Liver (tissue), 9 donors: ENCODE results near the gene IKZF1. TPM values are rescaled to one million over a fixed set of nuclear protein-coding genes. Genes with fewer than 3 reads are reported as not detected.

Source experiments
- DNase-seq: peaks from one replicate; pipeline ENCODE4 v3.0.0-alpha.2; 2017; ENCODE audit warnings: low spot score
- H3K27ac ChIP-seq, 2 donors: one replicate each; pipeline ENCODE4 v1.7.0; 2013; ENCODE audit warnings: inconsistent platforms in 2 of 2, low read length in 2 of 2, control low read depth in 1 of 2, low read depth in 1 of 2, mild to moderate bottlenecking in 1 of 2
- H3K27me3 ChIP-seq, 4 donors: one replicate each; pipeline versions ENCODE4 v1.6.1 to v1.7.0; 2013; ENCODE audit warnings: low read length in 3 of 4, inconsistent platforms in 1 of 4, mild to moderate bottlenecking in 1 of 4, moderate library complexity in 1 of 4; ENCODE audit not compliant: control insufficient read depth in 4 of 4, insufficient read depth in 4 of 4
- H3K36me3 ChIP-seq, 4 donors: one replicate each; pipeline versions ENCODE4 v1.6.1 to v1.7.0; 2013; ENCODE audit warnings: low read length in 3 of 4, mild to moderate bottlenecking in 3 of 4, low read depth in 1 of 4, moderate library complexity in 1 of 4; ENCODE audit not compliant: control insufficient read depth in 4 of 4, insufficient read depth in 3 of 4
- H3K4me1 ChIP-seq, 4 donors: one replicate each; pipeline versions ENCODE4 v1.6.1 to v1.7.0; 2013; ENCODE audit warnings: low read length in 3 of 4, mild to moderate bottlenecking in 3 of 4, moderate library complexity in 1 of 4; ENCODE audit not compliant: control insufficient read depth in 4 of 4, insufficient read depth in 4 of 4
- H3K4me3 ChIP-seq, 3 donors: one replicate each; pipeline versions ENCODE4 v1.6.1 to v1.7.0; 2013; ENCODE audit warnings: low read length in 3 of 3, control low read depth in 1 of 3, low read depth in 1 of 3, mild to moderate bottlenecking in 1 of 3
- H3K9ac ChIP-seq, 2 donors: one replicate each; pipeline ENCODE4 v1.7.0; 2013; ENCODE audit warnings: low read length in 2 of 2, mild to moderate bottlenecking in 2 of 2, moderate library complexity in 2 of 2, control low read depth in 1 of 2, low read depth in 1 of 2
- H3K9me3 ChIP-seq, 4 donors: one replicate each; pipeline versions ENCODE4 v1.6.1 to v1.7.0; 2013; ENCODE audit warnings: low read length in 3 of 4; ENCODE audit not compliant: control insufficient read depth in 4 of 4
- EGR1 ChIP-seq, 2 donors: IDR thresholded peaks; 2 replicates each; pipeline ENCODE4 v1.6.1; 2016 to 2018; ENCODE audit warnings: antibody characterized with exemption in 2 of 2, low read depth in 2 of 2
- FOXA1 ChIP-seq: IDR thresholded peaks from 2 replicates; pipeline ENCODE4 v1.6.1; 2016; ENCODE audit warnings: antibody characterized with exemption
- FOXA2 ChIP-seq: IDR thresholded peaks from 2 replicates; pipeline ENCODE4 v1.6.1; 2016; ENCODE audit warnings: antibody characterized with exemption
- GABPA ChIP-seq, 2 donors: IDR thresholded peaks in 1 of 2; conservative IDR thresholded peaks in 1 of 2; 2 replicates each; pipeline ENCODE4 v1.6.1; 2016; ENCODE audit warnings: antibody characterized with exemption in 2 of 2, mild to moderate bottlenecking in 1 of 2, moderate library complexity in 1 of 2
- HNF4A ChIP-seq, 2 donors: conservative IDR thresholded peaks; 2 replicates each; pipeline ENCODE4 v1.6.1; 2016; ENCODE audit warnings: antibody characterized with exemption in 2 of 2, mild to moderate bottlenecking in 2 of 2
- HNF4G ChIP-seq: IDR thresholded peaks from 2 replicates; pipeline ENCODE4 v1.6.1; 2016; ENCODE audit warnings: antibody characterized with exemption
- JUND ChIP-seq, 2 donors: IDR thresholded peaks; 2 replicates each; pipeline ENCODE4 v1.6.1; 2016; ENCODE audit warnings: antibody characterized with exemption in 2 of 2
- NR2F2 ChIP-seq: IDR thresholded peaks from 2 replicates; pipeline ENCODE4 v1.6.1; 2016; ENCODE audit warnings: antibody characterized with exemption
- RAD21 ChIP-seq, 2 donors: IDR thresholded peaks; 2 replicates each; pipeline ENCODE4 v1.6.1; 2016; ENCODE audit warnings: antibody characterized with exemption in 2 of 2, mild to moderate bottlenecking in 2 of 2
- RXRA ChIP-seq, 2 donors: IDR thresholded peaks; 2 replicates each; pipeline ENCODE4 v1.6.1; 2017 to 2018; ENCODE audit warnings: antibody characterized with exemption in 2 of 2, mild to moderate bottlenecking in 1 of 2
- SP1 ChIP-seq: IDR thresholded peaks from 2 replicates; pipeline ENCODE4 v1.6.1; 2018; ENCODE audit warnings: antibody characterized with exemption, mild to moderate bottlenecking
- TAF1 ChIP-seq: conservative IDR thresholded peaks from 2 replicates; pipeline ENCODE4 v1.6.1; 2016; ENCODE audit warnings: antibody characterized with exemption, mild to moderate bottlenecking
- YY1 ChIP-seq: IDR thresholded peaks from 2 replicates; pipeline ENCODE4 v1.6.1; 2016; ENCODE audit warnings: antibody characterized with exemption, mild to moderate bottlenecking
- WGBS: extraction: QIAGEN DNeasy Blood & Tissue Kit; methylation state at CpG from one replicate; pipeline ENCODE4 v1.1.7; 2013; 5-methylcytosine and 5-hydroxymethylcytosine counted together
- polyA plus RNA-seq, 2 donors: library from polyadenylated mRNA; stranded (reverse) in 1 of 2; unstranded in 1 of 2; fragments of 200-250 nt in 1 of 2; fragments of >200 nt in 1 of 2; fragmentation: Nextera tagmentation in 1 of 2; extraction: Ambion mirVana in 1 of 2; gene quantifications; one replicate each; pipeline versions ENCODE4 v1.2.1 to v1.2.3, GENCODE V29; 2013 to 2015
- total RNA-seq, 2 donors: library from RNA; depleted of rRNA; stranded (reverse); fragments of >200 nt; gene quantifications; one replicate each; pipeline ENCODE4 v1.2.3, GENCODE V29; 2014
- TF ChIP-seq, protein P1 (sequence below): IDR thresholded peaks from 2 replicates; pipeline ENCODE4 v1.6.1; 2016; ENCODE audit warnings: antibody characterized with exemption
- TF ChIP-seq, protein P2 (sequence below): IDR thresholded peaks from 2 replicates; pipeline ENCODE4 v1.6.1; 2016; ENCODE audit warnings: antibody characterized with exemption
- TF ChIP-seq, protein P3 (sequence below): IDR thresholded peaks from 2 replicates; pipeline ENCODE4 v1.6.1; 2016; ENCODE audit warnings: antibody characterized with exemption, mild to moderate bottlenecking
- TF ChIP-seq, protein P4 (sequence below): IDR thresholded peaks from 2 replicates; pipeline ENCODE4 v1.6.1; 2016; ENCODE audit warnings: antibody characterized with exemption
- TF ChIP-seq, protein P5 (sequence below): fragments of 150-350 bp; IDR thresholded peaks from 2 replicates; pipeline ENCODE4 v1.5.1; 2017; ENCODE audit warnings: improper control_type of control experiment, low read depth, low read length; ENCODE audit not compliant: missing input control
- donor health status: healthy.
- donor health status: healthy.
- donor health status: healthy.
- donor health status: healthy.
- donor health status: healthy.

The IKZF1 gene
- total and polyA plus RNA-seq, 4 donors, result 1.6 to 43.5 (median 6.2) TPM

DNA sequence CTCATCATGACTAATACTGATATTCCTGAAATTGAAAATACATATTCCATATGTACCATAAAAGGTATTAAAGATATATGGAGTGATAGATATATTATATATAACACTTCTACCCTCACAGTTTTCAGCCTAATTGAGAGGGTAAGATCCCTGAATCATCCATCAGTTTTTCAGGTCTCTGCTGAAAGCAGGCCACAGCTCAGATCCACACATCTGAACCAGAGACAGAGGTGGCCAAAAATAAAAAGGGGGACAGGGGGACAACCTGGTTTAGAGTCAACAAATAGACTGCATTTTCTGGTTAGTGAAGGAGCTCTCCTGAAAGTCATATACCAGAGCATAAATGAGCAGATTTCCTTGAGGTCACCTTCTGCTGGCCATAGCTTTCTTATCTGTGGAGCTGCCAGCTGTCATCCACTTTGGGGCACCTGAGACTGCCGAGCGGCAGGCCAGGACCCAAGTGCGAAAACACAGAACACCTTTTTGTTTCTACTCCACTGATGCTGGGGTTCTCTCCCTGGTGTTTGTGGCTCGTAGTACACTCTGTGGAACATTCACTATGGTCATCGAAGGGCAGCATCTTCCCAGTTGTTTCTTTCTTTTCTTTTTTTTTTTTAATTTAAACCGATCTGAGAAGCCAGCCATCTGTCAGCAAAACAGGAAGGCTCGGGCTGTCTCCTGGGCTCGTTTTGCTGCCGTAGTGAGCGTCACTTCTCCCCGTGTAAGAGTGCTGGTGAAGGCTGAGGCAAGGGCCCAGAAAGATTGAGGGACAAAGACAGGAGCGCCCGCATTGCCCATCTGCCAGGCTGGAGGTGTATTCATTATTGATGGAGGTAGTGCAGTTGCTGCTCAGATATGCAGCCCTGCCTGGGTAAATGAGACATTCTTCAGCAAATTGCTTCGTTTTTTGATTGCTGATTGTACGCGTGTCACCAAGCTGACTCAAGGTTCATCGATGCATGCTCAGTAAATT lies 13.5 kb downstream of the IKZF1 start:
- TF ChIP-seq HNF4G, result no peak
- TF ChIP-seq JUND (IDR thresholded peaks at IDR 0.05), result no peak
- no peak for TF ChIP-seq RAD21 (IDR thresholded peaks at IDR 0.05)
- TF ChIP-seq, protein P1, sequence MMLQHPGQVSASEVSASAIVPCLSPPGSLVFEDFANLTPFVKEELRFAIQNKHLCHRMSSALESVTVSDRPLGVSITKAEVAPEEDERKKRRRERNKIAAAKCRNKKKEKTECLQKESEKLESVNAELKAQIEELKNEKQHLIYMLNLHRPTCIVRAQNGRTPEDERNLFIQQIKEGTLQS, result no peak
- TF ChIP-seq, protein P2, sequence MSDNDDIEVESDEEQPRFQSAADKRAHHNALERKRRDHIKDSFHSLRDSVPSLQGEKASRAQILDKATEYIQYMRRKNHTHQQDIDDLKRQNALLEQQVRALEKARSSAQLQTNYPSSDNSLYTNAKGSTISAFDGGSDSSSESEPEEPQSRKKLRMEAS, result no peak
- TF ChIP-seq SP1, result no peak
- no peak for TF ChIP-seq FOXA1
- TF ChIP-seq, protein P3, sequence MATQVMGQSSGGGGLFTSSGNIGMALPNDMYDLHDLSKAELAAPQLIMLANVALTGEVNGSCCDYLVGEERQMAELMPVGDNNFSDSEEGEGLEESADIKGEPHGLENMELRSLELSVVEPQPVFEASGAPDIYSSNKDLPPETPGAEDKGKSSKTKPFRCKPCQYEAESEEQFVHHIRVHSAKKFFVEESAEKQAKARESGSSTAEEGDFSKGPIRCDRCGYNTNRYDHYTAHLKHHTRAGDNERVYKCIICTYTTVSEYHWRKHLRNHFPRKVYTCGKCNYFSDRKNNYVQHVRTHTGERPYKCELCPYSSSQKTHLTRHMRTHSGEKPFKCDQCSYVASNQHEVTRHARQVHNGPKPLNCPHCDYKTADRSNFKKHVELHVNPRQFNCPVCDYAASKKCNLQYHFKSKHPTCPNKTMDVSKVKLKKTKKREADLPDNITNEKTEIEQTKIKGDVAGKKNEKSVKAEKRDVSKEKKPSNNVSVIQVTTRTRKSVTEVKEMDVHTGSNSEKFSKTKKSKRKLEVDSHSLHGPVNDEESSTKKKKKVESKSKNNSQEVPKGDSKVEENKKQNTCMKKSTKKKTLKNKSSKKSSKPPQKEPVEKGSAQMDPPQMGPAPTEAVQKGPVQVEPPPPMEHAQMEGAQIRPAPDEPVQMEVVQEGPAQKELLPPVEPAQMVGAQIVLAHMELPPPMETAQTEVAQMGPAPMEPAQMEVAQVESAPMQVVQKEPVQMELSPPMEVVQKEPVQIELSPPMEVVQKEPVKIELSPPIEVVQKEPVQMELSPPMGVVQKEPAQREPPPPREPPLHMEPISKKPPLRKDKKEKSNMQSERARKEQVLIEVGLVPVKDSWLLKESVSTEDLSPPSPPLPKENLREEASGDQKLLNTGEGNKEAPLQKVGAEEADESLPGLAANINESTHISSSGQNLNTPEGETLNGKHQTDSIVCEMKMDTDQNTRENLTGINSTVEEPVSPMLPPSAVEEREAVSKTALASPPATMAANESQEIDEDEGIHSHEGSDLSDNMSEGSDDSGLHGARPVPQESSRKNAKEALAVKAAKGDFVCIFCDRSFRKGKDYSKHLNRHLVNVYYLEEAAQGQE, result no peak
- TF ChIP-seq, protein P4, sequence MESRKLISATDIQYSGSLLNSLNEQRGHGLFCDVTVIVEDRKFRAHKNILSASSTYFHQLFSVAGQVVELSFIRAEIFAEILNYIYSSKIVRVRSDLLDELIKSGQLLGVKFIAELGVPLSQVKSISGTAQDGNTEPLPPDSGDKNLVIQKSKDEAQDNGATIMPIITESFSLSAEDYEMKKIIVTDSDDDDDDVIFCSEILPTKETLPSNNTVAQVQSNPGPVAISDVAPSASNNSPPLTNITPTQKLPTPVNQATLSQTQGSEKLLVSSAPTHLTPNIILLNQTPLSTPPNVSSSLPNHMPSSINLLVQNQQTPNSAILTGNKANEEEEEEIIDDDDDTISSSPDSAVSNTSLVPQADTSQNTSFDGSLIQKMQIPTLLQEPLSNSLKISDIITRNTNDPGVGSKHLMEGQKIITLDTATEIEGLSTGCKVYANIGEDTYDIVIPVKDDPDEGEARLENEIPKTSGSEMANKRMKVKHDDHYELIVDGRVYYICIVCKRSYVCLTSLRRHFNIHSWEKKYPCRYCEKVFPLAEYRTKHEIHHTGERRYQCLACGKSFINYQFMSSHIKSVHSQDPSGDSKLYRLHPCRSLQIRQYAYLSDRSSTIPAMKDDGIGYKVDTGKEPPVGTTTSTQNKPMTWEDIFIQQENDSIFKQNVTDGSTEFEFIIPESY, result no peak
- TF ChIP-seq NR2F2, result no peak
- no peak for TF ChIP-seq GABPA (IDR thresholded peaks at IDR 0.05 in 1 of 2, conservative IDR thresholded peaks at IDR 0.05 in 1 of 2)
- no peak for TF ChIP-seq EGR1 (IDR thresholded peaks at IDR 0.05; ENCODE audit: low read depth in 2 of 2)
- TF ChIP-seq YY1, result no peak
- TF ChIP-seq HNF4A (conservative IDR thresholded peaks at IDR 0.05), result no peak
- no peak for TF ChIP-seq TAF1
- TF ChIP-seq FOXA2, result no peak
- TF ChIP-seq, protein P5, sequence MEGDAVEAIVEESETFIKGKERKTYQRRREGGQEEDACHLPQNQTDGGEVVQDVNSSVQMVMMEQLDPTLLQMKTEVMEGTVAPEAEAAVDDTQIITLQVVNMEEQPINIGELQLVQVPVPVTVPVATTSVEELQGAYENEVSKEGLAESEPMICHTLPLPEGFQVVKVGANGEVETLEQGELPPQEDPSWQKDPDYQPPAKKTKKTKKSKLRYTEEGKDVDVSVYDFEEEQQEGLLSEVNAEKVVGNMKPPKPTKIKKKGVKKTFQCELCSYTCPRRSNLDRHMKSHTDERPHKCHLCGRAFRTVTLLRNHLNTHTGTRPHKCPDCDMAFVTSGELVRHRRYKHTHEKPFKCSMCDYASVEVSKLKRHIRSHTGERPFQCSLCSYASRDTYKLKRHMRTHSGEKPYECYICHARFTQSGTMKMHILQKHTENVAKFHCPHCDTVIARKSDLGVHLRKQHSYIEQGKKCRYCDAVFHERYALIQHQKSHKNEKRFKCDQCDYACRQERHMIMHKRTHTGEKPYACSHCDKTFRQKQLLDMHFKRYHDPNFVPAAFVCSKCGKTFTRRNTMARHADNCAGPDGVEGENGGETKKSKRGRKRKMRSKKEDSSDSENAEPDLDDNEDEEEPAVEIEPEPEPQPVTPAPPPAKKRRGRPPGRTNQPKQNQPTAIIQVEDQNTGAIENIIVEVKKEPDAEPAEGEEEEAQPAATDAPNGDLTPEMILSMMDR, result no peak
- no peak for TF ChIP-seq RXRA (IDR thresholded peaks at IDR 0.05)
- Histone ChIP-seq H3K4me1 (peaks cover 0 to 2% (median 0%) of the 10 kb centered on the region in 4 donors), H3K9ac (no peak overlapping the region), H3K27me3 (peaks cover 0 to 4% (median 1%) of the 10 kb centered on the region in 4 donors), H3K27ac (peak overlapping the region in 1 of 2 donors; percentile 28), H3K36me3 (peaks cover 0 to 2% (median 0%) of the 10 kb centered on the region in 4 donors), H3K4me3 (no peak overlapping the region), H3K9me3 (no peaks in the 10 kb centered on the region)
- no peak for DNase-seq
- 64% methylated on average over 17 of the region's 17 CpGs for WGBS
